AG09309 (cell line): ENCODE data around the gene CDKN2AIP.

ENCODE experiments used
- DNase-seq: peaks from one replicate; pipeline ENCODE4 v3.0.0-alpha.2; 2010; ENCODE audit warnings: low read depth
- H3K4me3 ChIP-seq: 2 replicates; pipeline ENCODE4 v1.5.1; 2011; ENCODE audit warnings: mild to moderate bottlenecking, low read depth, low read length, moderate library complexity; ENCODE audit not compliant: control insufficient read depth
- CTCF ChIP-seq: IDR thresholded peaks from 2 replicates; pipeline ENCODE4 v1.5.1; 2011; ENCODE audit warnings: mild to moderate bottlenecking, low read depth, low read length, inconsistent platforms; ENCODE audit not compliant: insufficient read depth, control insufficient read depth; ENCODE audit errors: missing control alignments

CDKN2AIP gene

GRCh38 chr4:183407128-183407585 is 37.3 kb upstream of the CDKN2AIP start:
- peak overlapping the region; percentile 40 for H3K4me3 ChIP-seq
- no peak for DNase-seq
- peak; percentile 79 for TF ChIP-seq CTCF

DNA sequence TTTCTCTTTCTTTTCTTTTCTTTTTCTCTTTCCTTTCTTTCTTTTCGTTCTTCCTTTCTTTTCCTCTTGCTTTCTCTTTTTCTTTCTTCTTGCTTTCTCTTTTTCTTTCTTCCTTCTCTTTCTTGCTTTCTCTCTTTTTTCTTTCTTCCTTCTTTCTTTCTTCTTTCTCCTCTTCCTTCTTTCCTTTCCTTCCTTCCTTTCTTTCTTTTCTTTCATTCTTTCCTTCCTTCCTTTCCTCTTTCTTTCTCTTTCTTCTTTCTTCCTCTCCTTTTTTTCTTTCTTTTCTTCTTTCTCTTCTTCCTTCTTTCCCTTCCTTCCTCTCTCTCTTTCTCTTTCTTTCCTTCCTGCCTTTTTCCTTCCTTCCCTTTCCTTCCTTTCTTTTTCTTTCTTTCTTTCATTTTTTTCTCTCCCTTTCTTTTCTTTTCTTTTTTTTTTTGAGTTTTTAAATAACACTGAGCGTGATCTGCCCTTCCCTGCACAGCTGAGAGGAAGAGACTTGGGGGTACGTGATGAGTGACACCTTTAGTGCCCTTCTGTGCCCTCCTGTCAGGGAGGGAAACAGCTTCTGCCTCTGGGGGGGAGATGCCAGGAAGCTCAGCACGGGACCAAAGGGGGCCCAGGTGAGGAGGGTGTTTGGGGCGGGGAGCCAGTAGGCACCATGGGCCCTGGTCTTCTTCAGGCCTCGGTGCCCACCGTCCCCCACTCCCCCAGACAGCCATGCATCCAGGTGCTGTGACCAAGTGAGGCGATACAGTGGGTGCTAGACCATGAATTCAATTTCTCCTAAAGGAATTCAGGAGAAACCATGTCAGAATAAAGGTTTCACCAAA is 36.6 kb upstream of the CDKN2AIP start:
- peak overlapping the region; percentile 40 for H3K4me3 ChIP-seq
- no peak for DNase-seq
- no peak for TF ChIP-seq CTCF

DNA sequence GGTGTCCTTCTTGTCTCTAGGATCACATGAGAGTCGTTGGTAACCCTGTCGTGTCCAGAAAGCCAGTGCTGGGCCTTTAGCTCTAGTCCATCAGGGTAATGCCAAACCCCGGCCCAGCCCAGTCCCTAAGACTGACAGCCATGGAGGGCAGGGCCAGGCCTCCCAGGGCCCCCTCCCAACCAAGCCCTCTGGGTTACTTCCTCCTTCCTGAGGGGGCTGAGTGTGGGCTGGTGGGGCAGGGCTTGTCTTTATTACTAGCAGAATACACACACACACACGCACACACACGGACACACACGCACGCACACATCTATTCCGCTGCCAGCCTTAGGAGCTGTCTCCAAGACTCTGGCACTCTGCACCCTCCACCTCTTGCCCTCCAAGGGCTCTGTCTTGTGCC is 35.6 kb upstream of the CDKN2AIP start:
- no peak overlapping the region for H3K4me3 ChIP-seq

DNA sequence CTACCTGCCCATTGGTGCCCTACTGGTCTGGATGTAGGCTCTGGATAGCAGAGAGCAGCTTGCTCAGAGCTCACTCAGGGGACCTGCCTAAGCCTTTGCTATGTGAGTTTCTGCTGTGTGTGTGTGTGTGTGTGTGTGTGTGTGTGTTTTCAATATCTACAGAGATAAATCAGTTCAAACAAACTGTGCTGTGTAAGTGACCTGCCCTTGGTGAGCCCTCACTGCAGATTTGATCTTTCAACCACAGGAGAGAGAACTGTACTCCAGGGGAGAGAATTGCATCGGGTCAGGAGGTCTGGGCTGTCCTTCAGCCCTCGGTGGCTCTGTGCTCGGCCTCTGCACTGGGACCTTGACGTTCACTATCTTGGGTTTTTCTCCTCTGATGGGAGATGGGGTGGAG is 35.0 kb upstream of the CDKN2AIP start:
- DNase-seq, result no peak
- no peak overlapping the region for H3K4me3 ChIP-seq
- no peak for TF ChIP-seq CTCF

More for the DNA sequence above, 35.6 kb upstream of the CDKN2AIP start:
- no peak for TF ChIP-seq CTCF
- no peak for DNase-seq

DNA sequence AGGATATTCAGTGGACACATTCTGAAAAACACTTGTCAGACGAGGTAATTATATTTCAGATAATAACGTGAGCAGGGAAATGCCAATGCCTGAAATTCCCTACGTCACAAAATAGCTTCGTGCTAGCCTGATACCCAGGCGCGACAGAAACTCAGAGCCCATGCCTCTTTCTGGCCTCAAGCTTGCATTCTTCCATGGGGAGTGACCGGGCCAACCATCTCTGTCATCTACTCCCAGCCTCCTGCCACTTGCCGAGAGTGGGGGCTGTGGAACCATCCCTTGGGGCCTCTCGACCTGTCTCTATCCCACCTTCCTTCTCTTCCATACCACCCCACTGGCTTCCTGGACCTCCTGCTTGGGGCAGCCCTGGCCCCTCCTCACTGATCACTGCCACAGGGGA is 34.5 kb upstream of the CDKN2AIP start:
- TF ChIP-seq CTCF, result no peak
- H3K4me3 ChIP-seq, result no peak overlapping the region
- no peak for DNase-seq

- no peak for TF ChIP-seq CTCF
- H3K4me3 ChIP-seq, result no peak overlapping the region
- DNase-seq, result no peak
Observed at GRCh38 chr4:183411291-183411861, 33.1 kb upstream of the CDKN2AIP start.
